Fibroblast of lung (primary cell): ENCODE results near the gene DLGAP1. TPM values are rescaled to one million over a fixed set of nuclear protein-coding genes. Genes with fewer than 3 reads are reported as not detected.
A peak's percentile ranks its signal among the peaks of the same experiment; 100 is the strongest.
"Not testable (repeated sequence)": the region's sequence is repeated elsewhere in the genome, so short reads cannot be mapped to it uniquely, and the experiment has no call there.

Experiments used
- DNase-seq, 2 donors: peaks; one replicate each; pipeline versions ENCODE4 v3.0.0 to v3.0.0-alpha.2; 2010; ENCODE audit warnings: low read depth in 2 of 2
- H2AFZ ChIP-seq: 2 replicates; pipeline ENCODE4 v1.5.1; 2012; ENCODE audit warnings: low read length, control low read depth, inconsistent platforms
- H3K27ac ChIP-seq: 2 replicates; pipeline ENCODE4 v1.5.1; 2011; ENCODE audit warnings: low read length, control low read depth; ENCODE audit not compliant: insufficient read depth
- H3K27me3 ChIP-seq: 2 replicates; pipeline ENCODE4 v1.5.1; 2011; ENCODE audit warnings: mild to moderate bottlenecking, low read length; ENCODE audit not compliant: control insufficient read depth, insufficient read depth
- H3K36me3 ChIP-seq: 2 replicates; pipeline ENCODE4 v1.5.1; 2011; ENCODE audit warnings: low read length; ENCODE audit not compliant: control insufficient read depth, insufficient read depth
- H3K4me1 ChIP-seq: 2 replicates; pipeline ENCODE4 v1.5.1; 2011; ENCODE audit warnings: low read length; ENCODE audit not compliant: control insufficient read depth, insufficient read depth; ENCODE audit errors: extremely low read depth
- H3K4me2 ChIP-seq: 2 replicates; pipeline ENCODE4 v1.5.1; 2011; ENCODE audit warnings: low read length, control low read depth; ENCODE audit not compliant: insufficient read depth; ENCODE audit errors: extremely low read depth
- H3K4me3 ChIP-seq, 4 experiments: fragments of 200-600 bp in 1 of 4; sonication (generic) in 1 of 4; replicated peaks in 1 of 4; 2 replicates each; pipeline ENCODE4 v1.5.1; 2011 to 2016; ENCODE audit warnings: low read length in 4 of 4, low read depth in 3 of 4, mild to moderate bottlenecking in 3 of 4, control low read depth in 2 of 4, inconsistent platforms in 1 of 4, mixed read lengths in 1 of 4; ENCODE audit not compliant: insufficient read depth in 1 of 4; ENCODE audit errors: control extremely low read depth in 1 of 4
- H3K79me2 ChIP-seq: 2 replicates; pipeline ENCODE4 v1.5.1; 2012; ENCODE audit warnings: mild to moderate bottlenecking, low read length, inconsistent platforms; ENCODE audit not compliant: control insufficient read depth, insufficient read depth
- H3K9ac ChIP-seq: 2 replicates; pipeline ENCODE4 v1.5.1; 2011; ENCODE audit warnings: mild to moderate bottlenecking, low read length, control low read depth; ENCODE audit not compliant: insufficient read depth
- H3K9me3 ChIP-seq: 2 replicates; pipeline ENCODE4 v1.5.1; 2012; ENCODE audit warnings: low read depth, low read length; ENCODE audit not compliant: control insufficient read depth, insufficient read depth
- H4K20me1 ChIP-seq: 2 replicates; pipeline ENCODE4 v1.5.1; 2011; ENCODE audit warnings: low read length; ENCODE audit not compliant: control insufficient read depth, insufficient read depth; ENCODE audit errors: extremely low read depth
- CTCF ChIP-seq, 2 donors: IDR thresholded peaks in 1 of 2; conservative IDR thresholded peaks in 1 of 2; 1 replicate in 1 of 2; 2 replicates in 1 of 2; pipeline ENCODE4 v1.5.1; 2011 to 2012; ENCODE audit warnings: low read length in 2 of 2, control low read depth in 1 of 2, inconsistent platforms in 1 of 2, low read depth in 1 of 2, mild to moderate bottlenecking in 1 of 2
- EZH2 ChIP-seq: IDR thresholded peaks from 2 replicates; pipeline ENCODE4 v1.5.1; 2012; ENCODE audit warnings: low read length, control low read depth, mild to moderate bottlenecking; ENCODE audit errors: missing control alignments
- polyA plus RNA-seq, 2 donors: library from polyadenylated mRNA; depleted of rRNA in 1 of 2; stranded (reverse) in 1 of 2; unstranded in 1 of 2; fragments of >200 nt; gene quantifications; 2 replicates each; pipeline ENCODE4 v1.2.1, GENCODE V29; 2011 to 2012; ENCODE audit warnings: missing spikeins in 1 of 2
- total RNA-seq: library from RNA; depleted of rRNA; stranded (reverse); fragments of >200 nt; gene quantifications from 2 replicates; pipeline ENCODE4 v1.2.1, GENCODE V29; 2014

The DLGAP1 gene
- total and polyA plus RNA-seq, 2 donors (not counting 1 experiment from before 2014, with no cell fraction given), result 0.16 to 0.17 TPM

- Histone ChIP-seq H3K79me2 (peaks cover 2% of the 10 kb centered on the region), H3K36me3 (no peaks in the 10 kb centered on the region), H3K4me2 (peak overlapping the region; percentile 89), H3K4me3 (peak overlapping the region; percentile 35 to 94 (median 48)), H3K9me3 (no peaks in the 10 kb centered on the region), H2AFZ (no peak overlapping the region), H3K27ac (peak overlapping the region; percentile 99), H4K20me1 (no peaks in the 10 kb centered on the region), H3K4me1 (peaks cover 15% of the 10 kb centered on the region), H3K9ac (peak overlapping the region; percentile 74), H3K27me3 (no peaks in the 10 kb centered on the region)
- TF ChIP-seq EZH2 (no peak), CTCF (conservative IDR thresholded peaks at IDR 0.05 in 1 of 2, IDR thresholded peaks at IDR 0.05 in 1 of 2; ENCODE audit: low read depth in 1 of 2, low read length in 2 of 2) (no peak)
- DNase-seq, result no peak
Observed at GRCh38 chr18:3604235-3604497, 850.9 kb downstream of the DLGAP1 start.

- Histone ChIP-seq H2AFZ (no peak overlapping the region), H3K9ac (peak overlapping the region; percentile 74), H3K4me2 (peak overlapping the region; percentile 89), H3K79me2 (peaks cover 2% of the 10 kb centered on the region), H4K20me1 (no peaks in the 10 kb centered on the region), H3K4me1 (peaks cover 15% of the 10 kb centered on the region), H3K36me3 (no peaks in the 10 kb centered on the region), H3K9me3 (no peaks in the 10 kb centered on the region), H3K27me3 (no peaks in the 10 kb centered on the region), H3K27ac (peak overlapping the region; percentile 99), H3K4me3 (peak overlapping the region; percentile 35 to 94 (median 48))
- DNase-seq, result peak; percentile 97 to 99
- TF ChIP-seq CTCF (conservative IDR thresholded peaks at IDR 0.05 in 1 of 2, IDR thresholded peaks at IDR 0.05 in 1 of 2; ENCODE audit: low read depth in 1 of 2, low read length in 2 of 2), result no peak
- no peak for TF ChIP-seq EZH2
Observed at GRCh38 chr18:3603421-3604234, 851.5 kb downstream of the DLGAP1 start.

- Histone ChIP-seq H3K4me1 (peaks cover 26% of the 10 kb centered on the region), H3K79me2 (peaks cover 15% of the 10 kb centered on the region)
- H2AFZ ChIP-seq, H3K27ac ChIP-seq, H3K27me3 ChIP-seq, H3K36me3 ChIP-seq, H4K20me1 ChIP-seq, H3K9me3 ChIP-seq, DNase-seq, H3K9ac ChIP-seq, H3K4me3 ChIP-seq, H3K4me2 ChIP-seq: not testable (repeated sequence)
Observed at GRCh38 chr18:3601106-3601755, 853.9 kb downstream of the DLGAP1 start.
